ENCODE measurements around the gene FUS.

Gene FUS

GRCh38 chr16:31204871-31205666 lies 25.1 kb downstream of the FUS start:
- FAIRE-seq = no peak

- FAIRE-seq = no peak
Measured at GRCh38 chr16:31206776-31207175, 26.8 kb downstream of the FUS start.

- FAIRE-seq = no peak
Measured at GRCh38 chr16:31213342-31213741, 33.4 kb downstream of the FUS start.

DNA sequence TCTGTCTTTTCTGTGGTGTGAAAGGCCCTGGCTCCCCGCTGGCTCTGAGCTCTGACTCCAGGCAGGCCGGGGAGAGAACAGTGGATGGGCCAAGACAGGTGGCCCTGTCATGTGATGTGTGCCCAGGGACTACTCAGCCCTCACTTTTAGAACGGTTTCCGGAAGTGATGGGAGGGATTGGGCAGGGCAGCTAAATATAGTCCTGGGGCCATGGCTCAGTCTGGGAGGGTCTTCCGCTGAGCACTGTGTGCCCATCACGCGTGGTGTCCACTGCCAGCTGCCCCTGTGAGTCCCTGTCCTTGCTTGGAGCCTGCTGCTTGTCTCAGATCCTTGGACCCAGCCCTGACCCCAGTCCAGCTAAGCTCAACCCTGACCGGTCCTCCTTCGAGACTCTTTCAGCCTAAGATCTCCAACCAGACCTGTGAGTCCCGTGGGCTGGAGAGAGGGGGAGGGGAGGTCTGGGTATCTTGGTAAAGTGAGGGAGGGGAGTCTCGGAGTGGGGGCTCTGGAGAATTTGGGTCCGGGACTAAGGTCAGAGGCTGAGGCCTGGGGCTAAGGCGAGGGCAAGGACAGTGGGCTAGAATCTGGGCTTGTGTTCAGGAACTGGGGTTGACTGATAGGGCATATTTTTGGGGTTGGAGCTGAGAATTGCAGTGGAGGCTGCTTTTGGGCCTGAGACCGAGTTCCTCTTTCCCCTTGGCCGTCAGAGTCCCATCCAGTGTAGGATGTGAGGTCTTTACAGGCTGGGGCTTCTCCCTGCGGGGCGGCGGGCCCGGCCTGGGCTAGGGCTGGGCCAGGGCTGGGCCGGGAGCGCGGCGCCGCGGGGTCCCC lies 34.2 kb downstream of the FUS start, which contains the start of gene TRIM72:
Gene TRIM72 (plus strand): TSS at position 243 of the 831 bp plus-strand sequence. CDS start 620 bp downstream, outside the sequence.
- no peak for FAIRE-seq

GRCh38 chr16:31214708-31215286 lies 34.9 kb downstream of the FUS start:
- FAIRE-seq = no peak

DNA sequence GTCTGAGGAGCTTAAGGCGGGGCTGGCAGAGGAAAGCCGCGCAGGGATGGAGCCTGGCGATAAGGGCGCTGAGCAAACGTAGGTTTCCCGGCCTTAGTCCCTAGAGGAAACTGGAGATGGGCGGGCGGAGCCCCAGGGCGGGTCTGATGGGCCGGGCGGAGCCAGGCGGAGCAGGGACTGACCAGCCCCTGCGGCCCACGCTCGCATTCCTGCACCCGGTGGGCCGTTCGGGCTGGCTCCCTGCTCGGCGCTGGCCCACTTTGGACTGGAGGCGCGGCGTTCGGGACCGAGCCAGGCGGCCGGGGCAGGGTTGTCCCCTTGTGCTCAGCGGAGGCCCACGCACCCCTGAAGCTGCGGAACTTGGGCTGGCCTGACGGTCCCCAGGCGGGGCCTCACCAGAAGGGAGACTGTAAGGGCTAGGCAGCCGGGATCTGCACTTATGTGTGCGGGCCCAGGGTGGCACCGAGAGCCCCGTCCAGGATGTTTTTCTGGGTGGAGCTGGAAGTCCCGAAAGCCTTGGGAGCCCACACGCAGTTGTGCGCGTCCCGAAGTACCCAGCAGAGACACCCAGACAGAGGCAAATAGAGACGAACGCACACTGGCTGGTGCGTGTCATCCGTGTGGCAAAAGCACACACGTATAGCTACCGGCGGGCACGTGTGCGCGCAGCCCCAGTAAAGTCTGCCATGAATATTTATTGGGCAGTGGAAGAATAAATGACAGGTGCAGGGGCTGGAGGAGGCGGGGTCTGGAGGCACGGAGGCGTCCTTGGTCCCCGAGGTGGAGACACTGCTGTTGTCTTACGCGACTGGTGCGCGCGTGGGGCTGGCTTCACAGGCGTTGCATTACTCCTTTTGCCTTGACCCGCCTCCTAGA lies 35.6 kb downstream of the FUS start:
- no peak for FAIRE-seq

DNA sequence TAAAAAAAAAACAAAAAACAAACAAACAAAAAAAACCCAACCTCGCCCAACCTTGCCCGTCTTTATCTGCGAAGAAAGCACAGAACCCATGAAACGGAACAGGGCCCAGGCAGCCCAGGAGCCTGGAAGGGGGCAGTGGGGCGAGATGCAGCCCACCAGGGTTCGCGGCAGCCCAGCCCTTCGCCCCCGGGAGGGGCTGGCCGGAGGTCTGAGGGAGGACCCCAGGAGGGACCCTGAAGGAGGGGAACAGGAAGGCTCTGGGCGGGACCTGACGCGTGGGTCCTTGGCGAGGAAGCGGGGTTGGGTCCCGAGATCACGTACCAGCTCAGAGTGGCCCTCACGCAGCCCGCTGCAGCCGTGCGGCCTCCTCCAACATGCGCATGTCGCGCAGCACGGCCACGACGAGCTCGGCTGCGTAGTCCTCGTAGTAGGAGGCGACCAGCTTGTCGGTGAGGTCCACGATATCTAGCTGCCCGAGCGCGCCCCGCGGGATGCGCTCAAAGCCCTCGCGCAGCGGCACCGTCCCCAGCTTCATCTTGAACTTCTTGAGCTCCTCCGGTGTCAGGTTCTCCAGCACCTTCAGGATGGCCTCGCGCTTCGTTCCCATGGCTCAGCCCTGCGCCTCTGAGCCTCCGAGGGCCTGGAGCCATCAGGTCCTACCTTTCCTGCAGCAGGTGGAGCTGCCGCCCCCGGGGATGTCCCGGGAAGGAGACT lies 36.6 kb downstream of the FUS start, which contains the start of gene PYDC1:
Gene PYDC1 (minus strand): TSS at position 714 of the 714 bp plus-strand sequence. CDS start 107 bp downstream, at position 607.
- FAIRE-seq = no peak

DNA sequence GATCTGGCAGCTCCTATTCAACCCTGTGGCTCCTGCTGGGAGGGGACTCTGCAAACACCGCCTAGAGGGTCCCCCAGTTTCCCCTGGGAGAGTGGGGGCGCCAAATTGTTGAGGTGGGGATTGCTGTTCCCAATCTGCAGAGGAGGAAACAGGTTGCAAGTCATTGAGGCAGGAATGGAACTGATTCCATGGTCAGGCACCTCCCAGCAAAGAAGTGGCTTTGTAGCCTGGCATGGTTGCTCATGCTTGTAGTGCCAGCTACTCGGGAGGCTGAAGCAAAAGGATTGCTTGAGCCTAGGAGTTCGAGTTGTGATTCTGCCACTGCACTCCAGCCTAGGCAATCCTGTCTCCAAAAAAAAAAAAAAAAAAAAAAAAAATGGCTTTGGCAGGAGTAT lies 37.2 kb downstream of the FUS start:
- no peak for FAIRE-seq

- no peak for FAIRE-seq
Measured at GRCh38 chr16:31219154-31219741, 39.3 kb downstream of the FUS start.

DNA sequence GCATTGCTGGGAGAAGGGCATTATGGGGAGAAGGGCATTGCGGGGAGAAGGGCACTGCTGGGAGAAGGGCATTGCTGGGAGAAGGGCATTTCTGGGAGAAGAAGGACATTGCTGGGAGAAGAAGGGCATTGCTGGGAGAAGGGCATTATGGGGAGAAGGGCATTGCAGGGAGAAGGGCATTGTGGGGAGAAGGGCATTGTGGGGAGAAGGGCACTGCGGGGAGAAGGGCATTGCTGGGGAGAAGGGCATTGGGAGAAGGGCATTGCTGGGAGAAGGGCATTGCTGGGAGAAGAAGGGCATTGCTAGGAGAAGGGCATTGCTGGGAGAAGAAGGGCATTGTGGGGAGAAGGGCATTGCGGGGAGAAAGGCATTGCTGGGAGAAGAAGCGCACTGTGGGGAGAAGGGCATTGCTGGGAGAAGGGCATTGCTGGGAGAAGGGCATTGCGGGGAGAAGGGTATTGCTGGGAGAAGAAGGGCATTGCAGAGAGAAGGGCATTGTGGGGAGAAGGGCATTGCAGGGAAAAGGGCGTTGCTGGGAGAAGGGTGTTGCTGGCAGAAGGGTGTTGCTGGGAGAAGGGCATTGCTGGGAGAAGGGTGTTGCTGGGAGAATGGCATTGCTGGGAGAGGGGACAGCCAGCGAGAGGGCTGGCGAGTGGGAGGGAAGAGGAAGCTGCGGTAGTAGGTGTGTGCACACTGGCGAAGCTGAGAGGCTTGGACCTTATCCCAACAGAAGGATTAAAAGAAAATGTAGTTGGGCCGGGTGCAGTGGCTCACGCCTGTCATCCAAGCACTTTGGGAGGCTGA lies 41.6 kb downstream of the FUS start:
- no peak for FAIRE-seq

- FAIRE-seq = no peak
Measured at GRCh38 chr16:31223044-31223443, 43.1 kb downstream of the FUS start.

DNA sequence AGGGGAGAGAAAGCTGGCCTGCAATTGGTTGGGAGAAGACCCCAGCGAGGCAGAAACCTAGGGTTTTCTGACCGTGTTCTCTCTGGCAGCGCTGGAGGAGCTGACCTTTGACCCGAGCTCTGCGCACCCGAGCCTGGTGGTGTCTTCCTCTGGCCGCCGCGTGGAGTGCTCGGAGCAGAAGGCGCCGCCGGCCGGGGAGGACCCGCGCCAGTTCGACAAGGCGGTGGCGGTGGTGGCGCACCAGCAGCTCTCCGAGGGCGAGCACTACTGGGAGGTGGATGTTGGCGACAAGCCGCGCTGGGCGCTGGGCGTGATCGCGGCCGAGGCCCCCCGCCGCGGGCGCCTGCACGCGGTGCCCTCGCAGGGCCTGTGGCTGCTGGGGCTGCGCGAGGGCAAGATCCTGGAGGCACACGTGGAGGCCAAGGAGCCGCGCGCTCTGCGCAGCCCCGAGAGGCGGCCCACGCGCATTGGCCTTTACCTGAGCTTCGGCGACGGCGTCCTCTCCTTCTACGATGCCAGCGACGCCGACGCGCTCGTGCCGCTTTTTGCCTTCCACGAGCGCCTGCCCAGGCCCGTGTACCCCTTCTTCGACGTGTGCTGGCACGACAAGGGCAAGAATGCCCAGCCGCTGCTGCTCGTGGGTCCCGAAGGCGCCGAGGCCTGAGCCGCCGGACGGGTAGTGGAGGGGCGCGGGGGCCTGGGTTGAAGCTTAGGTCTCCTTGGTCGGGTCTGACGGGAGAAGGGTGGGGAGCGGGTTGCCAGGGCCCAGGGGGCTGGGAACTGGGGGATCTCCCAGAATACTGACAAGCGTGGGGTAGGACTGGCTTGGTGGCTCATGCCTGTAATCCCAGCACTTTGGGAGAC lies 44.4 kb downstream of the FUS start:
- FAIRE-seq = no peak

DNA sequence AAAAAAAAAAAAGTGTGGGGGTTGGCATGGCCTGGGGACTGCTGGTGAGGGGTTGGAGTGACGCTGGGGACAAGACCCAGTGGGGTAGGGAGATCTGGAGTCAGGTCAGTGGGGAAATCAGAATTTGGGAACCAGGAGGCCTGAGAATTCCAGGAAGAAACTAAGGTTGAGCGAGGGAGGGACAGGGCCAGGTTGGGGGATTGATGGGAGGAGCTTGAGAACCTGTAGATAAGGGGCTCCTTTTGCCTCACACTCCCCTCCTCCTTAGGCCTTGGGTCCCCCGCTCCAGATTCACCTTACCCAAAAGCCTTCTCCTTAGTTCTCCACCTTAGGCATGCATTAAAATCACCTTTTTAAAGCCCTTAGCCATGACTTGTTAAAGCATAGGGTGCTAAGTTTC lies 45.3 kb downstream of the FUS start:
- FAIRE-seq = no peak

DNA sequence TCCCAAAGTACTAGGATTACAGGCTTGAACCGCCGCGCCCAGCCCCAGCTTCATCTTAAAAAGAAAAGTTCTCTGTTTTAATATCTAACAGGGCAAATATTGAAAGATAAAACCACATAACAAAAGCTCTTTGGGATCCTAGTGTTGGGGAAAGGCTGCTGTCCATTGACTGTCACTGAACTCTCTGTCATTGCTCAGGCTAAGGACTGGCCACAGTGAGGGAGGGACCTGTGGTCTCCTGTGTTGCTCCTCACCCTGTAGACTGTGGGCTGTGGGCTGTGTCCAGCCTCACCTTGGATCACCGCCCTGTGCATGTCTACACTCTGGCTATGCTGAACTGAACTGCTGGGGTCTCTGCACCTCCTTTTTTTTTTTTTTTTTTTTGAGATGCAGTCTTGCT lies 48.3 kb downstream of the FUS start:
- no peak for FAIRE-seq

- no peak for FAIRE-seq
Measured at GRCh38 chr16:31229501-31229900, 49.6 kb downstream of the FUS start.

- no peak for FAIRE-seq
Measured at GRCh38 chr16:31238041-31238440, 58.1 kb downstream of the FUS start.

Measured in A204.1 (cell line).